WTC11 (cell line): ENCODE data around the gene LAMA5. TPM values are rescaled to one million over a fixed set of nuclear protein-coding genes. Genes with fewer than 3 reads are reported as not detected.

Source experiments
- ATAC-seq: fragments of 200-7000 bp; cut with Tn5 transposase; 2 replicates; pipeline ENCODE4 v1.10.0; 2021; ENCODE audit warnings: mild to moderate bottlenecking, moderate library complexity
- CTCF ChIA-PET: fragments of 300-600 bp; sonication (Branson Sonifier 250); formaldehyde crosslinking; loops from one replicate; lab custom pipeline; 2021; ENCODE audit warnings: antibody characterized with exemption; lab: Charles Lee
- POLR2A ChIA-PET: fragments of 350-600 bp; sonication (Branson Sonifier 250); formaldehyde crosslinking; loops from one replicate; lab custom pipeline; 2021; ENCODE audit warnings: antibody characterized with exemption; lab: Charles Lee
- DNase-seq: peaks from one replicate; pipeline ENCODE4 v3.0.0; 2021; ENCODE audit warnings: low spot score
- H3K27ac Mint-ChIP-seq: 2 replicates; pipeline ENCODE4 v1.8.0; 2021; ENCODE audit warnings: mixed read lengths
- H3K27me3 Mint-ChIP-seq: 2 replicates; pipeline ENCODE4 v1.8.0; 2021; ENCODE audit warnings: low read depth, mild to moderate bottlenecking, moderate library complexity, mixed read lengths
- H3K36me3 Mint-ChIP-seq: 2 replicates; pipeline ENCODE4 v1.8.0; 2021; ENCODE audit warnings: mixed read lengths
- H3K4me1 Mint-ChIP-seq: 2 replicates; pipeline ENCODE4 v1.8.0; 2022; ENCODE audit warnings: mixed read lengths
- H3K4me3 Mint-ChIP-seq: 2 replicates; pipeline ENCODE4 v1.8.0; 2021; ENCODE audit warnings: mild to moderate bottlenecking, moderate library complexity, mixed read lengths
- H3K9me3 Mint-ChIP-seq: 2 replicates; pipeline ENCODE4 v1.8.0; 2021; ENCODE audit warnings: mixed read lengths
- AR ChIP-seq: fragments of 250-450 bp; sonication (Bioruptor Pico); IDR thresholded peaks from 2 replicates; pipeline ENCODE4 v1.9.0; 2021; ENCODE audit warnings: mild to moderate bottlenecking
- ATF1 ChIP-seq: sonication (generic); formaldehyde crosslinking; IDR thresholded peaks from 2 replicates; pipeline ENCODE4 v1.8.1; 2023; ENCODE audit warnings: mild to moderate bottlenecking, moderate library complexity, missing genetic modification reagents
- CBFB ChIP-seq: sonication (generic); formaldehyde crosslinking; IDR thresholded peaks from 2 replicates; pipeline ENCODE4 v1.8.1; 2022; ENCODE audit warnings: mild to moderate bottlenecking, low read depth, missing genetic modification reagents
- CREB1 ChIP-seq: sonication (generic); formaldehyde crosslinking; IDR thresholded peaks from 2 replicates; pipeline ENCODE4 v1.8.0; 2023; ENCODE audit warnings: mild to moderate bottlenecking, missing genetic modification reagents
- ELF4 ChIP-seq: sonication (generic); formaldehyde crosslinking; IDR thresholded peaks from 2 replicates; pipeline ENCODE4 v1.8.1; 2022; ENCODE audit warnings: low read depth, mild to moderate bottlenecking, moderate library complexity, missing genetic modification reagents
- JUN ChIP-seq: sonication (generic); formaldehyde crosslinking; IDR thresholded peaks from 2 replicates; pipeline ENCODE4 v1.8.0; 2023; ENCODE audit warnings: mild to moderate bottlenecking, missing genetic modification reagents
- NFATC4 ChIP-seq: fragments of 250-450 bp; sonication (Bioruptor Pico); IDR thresholded peaks from 2 replicates; pipeline ENCODE4 v1.9.0; 2021; ENCODE audit warnings: mild to moderate bottlenecking
- NFYB ChIP-seq: sonication (generic); formaldehyde crosslinking; conservative IDR thresholded peaks from 2 replicates; pipeline ENCODE4 v1.8.0; 2022; ENCODE audit warnings: low read depth, missing genetic modification reagents
- OVOL2 ChIP-seq: fragments of 250-450 bp; sonication (Bioruptor Pico); IDR thresholded peaks from 2 replicates; pipeline ENCODE4 v1.9.0; 2021; ENCODE audit warnings: mild to moderate bottlenecking, borderline replicate concordance
- SMAD3 ChIP-seq: sonication (generic); formaldehyde crosslinking; IDR thresholded peaks from 2 replicates; pipeline ENCODE4 v1.8.0; 2022; ENCODE audit warnings: missing genetic modification reagents, mild to moderate bottlenecking, borderline replicate concordance
- STAT6 ChIP-seq: sonication (generic); formaldehyde crosslinking; conservative IDR thresholded peaks from 2 replicates; pipeline ENCODE4 v1.8.1; 2023; ENCODE audit warnings: mild to moderate bottlenecking, low read depth, missing genetic modification reagents, moderate library complexity
- TEAD4 ChIP-seq: sonication (generic); formaldehyde crosslinking; IDR thresholded peaks from 2 replicates; pipeline ENCODE4 v1.8.0; 2022; ENCODE audit warnings: mild to moderate bottlenecking, missing genetic modification reagents
- ZNF263 ChIP-seq: sonication (generic); formaldehyde crosslinking; IDR thresholded peaks from 2 replicates; pipeline ENCODE4 v1.8.1; 2022; ENCODE audit warnings: low read depth, mild to moderate bottlenecking, moderate library complexity, missing genetic modification reagents
- ZNF416 ChIP-seq: fragments of 250-450 bp; sonication (Bioruptor Pico); IDR thresholded peaks from 2 replicates; pipeline ENCODE4 v1.9.0; 2021; ENCODE audit warnings: mild to moderate bottlenecking, inconsistent platforms
- ZNF423 ChIP-seq: fragments of 250-450 bp; sonication (Bioruptor Pico); IDR thresholded peaks from 2 replicates; pipeline ENCODE4 v2.1.2; 2022; ENCODE audit warnings: mild to moderate bottlenecking, moderate library complexity
- ZNF671 ChIP-seq: fragments of 250-450 bp; sonication (Bioruptor Pico); IDR thresholded peaks from 2 replicates; pipeline ENCODE4 v1.8.0; 2021; ENCODE audit warnings: mild to moderate bottlenecking
- total RNA-seq: library from RNA; stranded (reverse); gene quantifications from 3 replicates; pipeline ENCODE4 v1.2.3, GENCODE V29; 2021
- TF ChIP-seq, protein P1 (sequence below): sonication (generic); formaldehyde crosslinking; IDR thresholded peaks from 2 replicates; pipeline ENCODE4 v1.8.0; 2022; ENCODE audit warnings: missing genetic modification reagents

LAMA5 gene
- total RNA-seq, 1 experiment from 2014 or later, result 329 TPM

DNA sequence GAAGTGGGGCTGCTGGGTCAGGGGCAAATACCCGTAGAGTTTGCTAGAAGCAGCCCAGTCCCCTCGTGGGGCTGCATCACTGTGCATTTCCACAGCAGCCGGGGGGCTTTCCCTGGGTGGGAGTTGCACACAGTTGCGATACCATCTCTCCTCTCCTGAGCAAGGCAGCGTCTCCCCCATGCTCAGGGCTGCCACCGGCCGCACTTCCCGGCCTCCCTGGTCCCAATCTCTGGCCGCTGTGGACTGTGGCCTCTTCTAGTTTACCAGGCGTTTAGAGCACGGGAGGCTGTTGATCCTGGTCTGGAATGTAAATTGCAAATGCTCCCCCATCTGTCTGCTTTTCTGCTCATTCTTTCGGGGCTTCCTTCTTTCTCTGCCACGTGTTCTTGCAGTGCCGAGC is 97.7 kb downstream of the LAMA5 start (continued):
- no peak for TF ChIP-seq ZNF263 (CRISPR knock-in tag)

GRCh38 chr20:62268228-62268900 is 98.7 kb downstream of the LAMA5 start:
- H3K9me3 Mint-ChIP-seq, result peaks cover 21% of the 10 kb centered on the region
- POLR2A ChIA-PET, result no interaction called here
- H3K4me1 Mint-ChIP-seq, result peaks cover 3% of the 10 kb centered on the region; the same call in 1 of the 2 replicates
- CTCF ChIA-PET, result no interaction called here
- peaks cover 51% of the 10 kb centered on the region for H3K36me3 Mint-ChIP-seq
- ATAC-seq (no peak), DNase-seq (no peak)
- no peak for TF ChIP-seq ELF4
- no peak overlapping the region for H3K27ac Mint-ChIP-seq
- no peaks in the 10 kb centered on the region for H3K27me3 Mint-ChIP-seq
- no peak overlapping the region for H3K4me3 Mint-ChIP-seq

DNA sequence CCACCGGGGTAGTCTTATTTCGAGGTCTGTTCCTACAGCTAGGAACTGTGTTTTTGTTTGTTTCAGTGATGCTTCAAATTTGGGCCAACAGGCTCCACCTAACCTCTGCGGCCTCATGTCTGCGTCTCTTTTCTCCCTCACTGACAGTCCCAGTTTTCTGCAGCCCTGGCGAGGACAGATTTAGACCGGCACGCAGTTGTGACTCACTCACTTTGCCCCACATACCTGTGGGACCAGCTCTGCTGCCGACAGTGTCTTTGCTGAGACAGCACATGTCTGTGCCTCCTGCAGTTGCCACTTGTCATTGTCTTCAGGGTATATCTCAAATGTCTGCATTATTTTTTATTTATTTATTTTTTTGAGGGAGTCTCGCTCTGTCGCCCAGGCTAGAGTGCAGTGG is 99.6 kb downstream of the LAMA5 start:
- POLR2A ChIA-PET, result no interaction called here

More for the DNA sequence above, 99.6 kb downstream of the LAMA5 start:
- Mint-ChIP-seq H3K4me3 (no peak overlapping the region), H3K4me1 (peaks cover 3% of the 10 kb centered on the region; the same call in 1 of the 2 replicates), H3K27me3 (no peaks in the 10 kb centered on the region), H3K27ac (no peak overlapping the region), H3K9me3 (peaks cover 21% of the 10 kb centered on the region), H3K36me3 (peaks cover 47% of the 10 kb centered on the region)
- CTCF ChIA-PET, result no interaction called here
- DNase-seq (no peak), ATAC-seq (no peak)
- no peak for TF ChIP-seq JUN (CRISPR knock-in tag)
- no peak for TF ChIP-seq ZNF423 (CRISPR knock-in tag)
- TF ChIP-seq ZNF416 (CRISPR knock-in tag), result no peak
- no peak for TF ChIP-seq AR (CRISPR knock-in tag)
- TF ChIP-seq TEAD4, result no peak
- no peak for TF ChIP-seq CBFB (CRISPR knock-in tag)
- no peak for TF ChIP-seq ATF1
- TF ChIP-seq ELF4, result no peak
- TF ChIP-seq ZNF671 (CRISPR knock-in tag), result no peak
- TF ChIP-seq NFATC4 (CRISPR knock-in tag), result no peak
- no peak for TF ChIP-seq OVOL2 (CRISPR knock-in tag)
- no peak for TF ChIP-seq SMAD3 (CRISPR knock-in tag)
- no peak for TF ChIP-seq NFYB (CRISPR knock-in tag)
- TF ChIP-seq, protein P1, sequence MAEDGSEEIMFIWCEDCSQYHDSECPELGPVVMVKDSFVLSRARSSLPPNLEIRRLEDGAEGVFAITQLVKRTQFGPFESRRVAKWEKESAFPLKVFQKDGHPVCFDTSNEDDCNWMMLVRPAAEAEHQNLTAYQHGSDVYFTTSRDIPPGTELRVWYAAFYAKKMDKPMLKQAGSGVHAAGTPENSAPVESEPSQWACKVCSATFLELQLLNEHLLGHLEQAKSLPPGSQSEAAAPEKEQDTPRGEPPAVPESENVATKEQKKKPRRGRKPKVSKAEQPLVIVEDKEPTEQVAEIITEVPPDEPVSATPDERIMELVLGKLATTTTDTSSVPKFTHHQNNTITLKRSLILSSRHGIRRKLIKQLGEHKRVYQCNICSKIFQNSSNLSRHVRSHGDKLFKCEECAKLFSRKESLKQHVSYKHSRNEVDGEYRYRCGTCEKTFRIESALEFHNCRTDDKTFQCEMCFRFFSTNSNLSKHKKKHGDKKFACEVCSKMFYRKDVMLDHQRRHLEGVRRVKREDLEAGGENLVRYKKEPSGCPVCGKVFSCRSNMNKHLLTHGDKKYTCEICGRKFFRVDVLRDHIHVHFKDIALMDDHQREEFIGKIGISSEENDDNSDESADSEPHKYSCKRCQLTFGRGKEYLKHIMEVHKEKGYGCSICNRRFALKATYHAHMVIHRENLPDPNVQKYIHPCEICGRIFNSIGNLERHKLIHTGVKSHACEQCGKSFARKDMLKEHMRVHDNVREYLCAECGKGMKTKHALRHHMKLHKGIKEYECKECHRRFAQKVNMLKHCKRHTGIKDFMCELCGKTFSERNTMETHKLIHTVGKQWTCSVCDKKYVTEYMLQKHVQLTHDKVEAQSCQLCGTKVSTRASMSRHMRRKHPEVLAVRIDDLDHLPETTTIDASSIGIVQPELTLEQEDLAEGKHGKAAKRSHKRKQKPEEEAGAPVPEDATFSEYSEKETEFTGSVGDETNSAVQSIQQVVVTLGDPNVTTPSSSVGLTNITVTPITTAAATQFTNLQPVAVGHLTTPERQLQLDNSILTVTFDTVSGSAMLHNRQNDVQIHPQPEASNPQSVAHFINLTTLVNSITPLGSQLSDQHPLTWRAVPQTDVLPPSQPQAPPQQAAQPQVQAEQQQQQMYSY, result no peak
- no peak for TF ChIP-seq STAT6 (CRISPR knock-in tag)
- TF ChIP-seq CREB1 (CRISPR knock-in tag), result no peak
